Upper lobe of left lung (tissue), 6 donors: ENCODE measurements around the gene INSRR. TPM values are rescaled to one million over a fixed set of nuclear protein-coding genes. Genes with fewer than 3 reads are reported as not detected.

Experiments
- ATAC-seq, 2 donors: fragments of 200-7000 bp; cut with Tn5 transposase; one replicate each; pipeline ENCODE4 v1.9.1; 2022; ENCODE audit warnings: mild to moderate bottlenecking in 2 of 2, moderate library complexity in 2 of 2; ENCODE audit not compliant: low FRiP score in 2 of 2
- DNase-seq, 2 donors: peaks; one replicate each; pipeline ENCODE4 v3.0.0-alpha.2; 2019 to 2020
- H3K27ac ChIP-seq, 4 donors: fragments of 200-600 bp; sonication (generic); one replicate each; pipeline ENCODE4 v1.5.1; 2016 to 2019
- H3K27me3 ChIP-seq, 4 donors: fragments of 200-600 bp; sonication (generic); one replicate each; pipeline ENCODE4 v1.5.1; 2017 to 2019
- H3K36me3 ChIP-seq, 4 donors: fragments of 200-600 bp; sonication (generic); one replicate each; pipeline ENCODE4 v1.5.1; 2016 to 2019
- H3K4me1 ChIP-seq, 4 donors: fragments of 200-600 bp; sonication (generic); one replicate each; pipeline ENCODE4 v1.5.1; 2018 to 2019
- H3K4me3 ChIP-seq, 4 donors: fragments of 200-600 bp; sonication (generic); one replicate each; pipeline ENCODE4 v1.5.1; 2017 to 2019; ENCODE audit warnings: mild to moderate bottlenecking in 2 of 4, moderate library complexity in 1 of 4
- H3K9me3 ChIP-seq, 4 donors: fragments of 200-600 bp; sonication (generic); one replicate each; pipeline ENCODE4 v1.5.1; 2018 to 2019
- CTCF ChIP-seq, 6 experiments: fragments of 450-650 bp in 4 of 6; fragments of 200-600 bp in 2 of 6; sonication (generic) in 2 of 6; IDR thresholded peaks; one replicate each; pipeline ENCODE4 v1.5.1; 2016 to 2019; ENCODE audit warnings: antibody characterized with exemption in 6 of 6
- EP300 ChIP-seq, 4 donors: sonication (generic); formaldehyde crosslinking; IDR thresholded peaks; one replicate each; pipeline ENCODE4 v1.5.1; 2017; ENCODE audit warnings: antibody characterized with exemption in 4 of 4, control low read depth in 2 of 4
- POLR2A ChIP-seq, 4 donors: fragments of 450-650 bp; IDR thresholded peaks; one replicate each; pipeline ENCODE4 v1.5.1; 2016 to 2017; ENCODE audit warnings: antibody characterized with exemption in 4 of 4, mild to moderate bottlenecking in 2 of 4
- POLR2AphosphoS5 ChIP-seq, 2 donors: sonication (generic); formaldehyde crosslinking; IDR thresholded peaks; one replicate each; pipeline ENCODE4 v1.5.1; 2017; ENCODE audit warnings: antibody characterized with exemption in 2 of 2
- WGBS, 2 donors: methylation state at CpG; one replicate each; pipeline ENCODE4 v1.1.5; 2017 to 2018; 5-methylcytosine and 5-hydroxymethylcytosine counted together
- total RNA-seq, 6 donors: library from RNA; depleted of rRNA in 4 of 6; stranded (reverse); fragments of >200 nt in 4 of 6; gene quantifications; one replicate each; pipeline versions ENCODE4 v1.1.0 to v1.2.1, GENCODE V29; 2016 to 2021
- donor health status: DM: no; HTN: no; CAD: no; lungs with moderate emphysema.
- donor health status: DM: no; HTN: yes; CAD: no; lungs with severe emphysema.

The INSRR gene
- total RNA-seq, 6 donors from 2014 or later = 0.03 to 0.22 TPM; not detected in 4

DNA sequence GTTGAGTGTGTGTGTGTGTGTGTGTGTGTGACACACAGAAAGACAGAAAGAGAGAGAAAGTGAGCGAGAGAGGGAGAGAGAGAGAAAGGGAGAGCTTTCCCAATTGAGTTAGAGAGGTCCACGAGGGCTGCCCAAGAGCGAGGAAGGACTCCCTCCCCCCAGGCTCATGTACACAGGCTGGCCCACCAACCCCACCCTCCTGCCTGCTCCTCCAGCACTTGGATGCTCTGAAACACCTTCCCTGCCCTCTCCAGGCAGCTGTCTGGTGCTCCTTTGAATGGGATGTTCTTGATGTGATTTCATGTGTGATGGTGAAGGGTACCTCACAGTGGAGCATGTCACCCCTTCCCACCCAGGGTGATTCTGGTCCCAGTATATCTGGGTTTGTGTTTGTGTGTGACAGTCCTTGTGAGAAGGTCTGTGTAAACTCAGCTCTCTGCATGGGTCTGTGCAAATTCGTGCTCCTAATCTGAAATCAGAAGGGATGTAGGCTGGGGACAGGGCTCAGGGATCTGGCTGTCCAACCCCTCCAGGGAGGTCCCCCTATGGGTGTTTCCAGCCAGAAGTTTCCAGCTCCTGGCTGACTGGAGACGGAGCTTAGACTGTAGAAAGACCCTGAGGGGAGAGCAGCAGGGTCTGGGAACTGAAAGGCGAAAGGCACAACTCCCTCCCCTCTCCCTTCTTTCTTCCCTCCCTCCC lies 27.8 kb upstream of the INSRR start:
- DNase-seq = no peak
- ATAC-seq = no peak
- no peak overlapping the region for H3K27ac ChIP-seq
- H3K36me3 ChIP-seq = no peaks in the 10 kb centered on the region
- WGBS, 2 donors = 51 to 53% methylated on average over 5 to 6 of the region's 6 CpGs
- H3K4me3 ChIP-seq = no peak overlapping the region
- H3K27me3 ChIP-seq = no peaks in the 10 kb centered on the region
- TF ChIP-seq CTCF (IDR thresholded peaks at IDR 0.05) = no peak
- no peak for TF ChIP-seq POLR2A (IDR thresholded peaks at IDR 0.05)
- TF ChIP-seq EP300 (IDR thresholded peaks at IDR 0.05) = no peak
- TF ChIP-seq POLR2AphosphoS5 (IDR thresholded peaks at IDR 0.05) = no peak
- no peaks in the 10 kb centered on the region for H3K9me3 ChIP-seq
- H3K4me1 ChIP-seq = peaks cover 0 to 5% (median 0%) of the 10 kb centered on the region in 4 donors

- TF ChIP-seq POLR2A (IDR thresholded peaks at IDR 0.05) (no peak), EP300 (IDR thresholded peaks at IDR 0.05) (no peak), POLR2AphosphoS5 (IDR thresholded peaks at IDR 0.05) (no peak), CTCF (IDR thresholded peaks at IDR 0.05) (no peak)
- WGBS, 2 donors = 73 to 77% methylated on average over 12 to 13 of the region's 13 CpGs
- no peak for ATAC-seq
These were observed 27.0 kb upstream of the INSRR start for GRCh38 chr1:156885880-156886355.

GRCh38 chr1:156885314-156885713 lies 26.4 kb upstream of the INSRR start:
- H3K4me1 ChIP-seq = peaks cover 0 to 5% (median 0%) of the 10 kb centered on the region in 4 donors
- H3K27me3 ChIP-seq = no peaks in the 10 kb centered on the region
- H3K4me3 ChIP-seq = no peak overlapping the region
- no peaks in the 10 kb centered on the region for H3K9me3 ChIP-seq
- DNase-seq (no peak), ATAC-seq (no peak)
- WGBS, 2 donors = 36 to 53% methylated on average over 1 of the region's 1 CpG
- no peaks in the 10 kb centered on the region for H3K36me3 ChIP-seq
- H3K27ac ChIP-seq = no peak overlapping the region
- TF ChIP-seq POLR2A (IDR thresholded peaks at IDR 0.05) (no peak), POLR2AphosphoS5 (IDR thresholded peaks at IDR 0.05) (no peak), CTCF (IDR thresholded peaks at IDR 0.05) (no peak), EP300 (IDR thresholded peaks at IDR 0.05) (no peak)

More at GRCh38 chr1:156885880-156886355, 27.0 kb upstream of the INSRR start:
- Histone ChIP-seq H3K27me3 (no peaks in the 10 kb centered on the region), H3K4me1 (peaks cover 0 to 5% (median 0%) of the 10 kb centered on the region in 4 donors), H3K36me3 (no peaks in the 10 kb centered on the region), H3K4me3 (no peak overlapping the region), H3K9me3 (no peaks in the 10 kb centered on the region), H3K27ac (no peak overlapping the region)
- DNase-seq = peak in 1 of 2 donors; percentile 43

DNA sequence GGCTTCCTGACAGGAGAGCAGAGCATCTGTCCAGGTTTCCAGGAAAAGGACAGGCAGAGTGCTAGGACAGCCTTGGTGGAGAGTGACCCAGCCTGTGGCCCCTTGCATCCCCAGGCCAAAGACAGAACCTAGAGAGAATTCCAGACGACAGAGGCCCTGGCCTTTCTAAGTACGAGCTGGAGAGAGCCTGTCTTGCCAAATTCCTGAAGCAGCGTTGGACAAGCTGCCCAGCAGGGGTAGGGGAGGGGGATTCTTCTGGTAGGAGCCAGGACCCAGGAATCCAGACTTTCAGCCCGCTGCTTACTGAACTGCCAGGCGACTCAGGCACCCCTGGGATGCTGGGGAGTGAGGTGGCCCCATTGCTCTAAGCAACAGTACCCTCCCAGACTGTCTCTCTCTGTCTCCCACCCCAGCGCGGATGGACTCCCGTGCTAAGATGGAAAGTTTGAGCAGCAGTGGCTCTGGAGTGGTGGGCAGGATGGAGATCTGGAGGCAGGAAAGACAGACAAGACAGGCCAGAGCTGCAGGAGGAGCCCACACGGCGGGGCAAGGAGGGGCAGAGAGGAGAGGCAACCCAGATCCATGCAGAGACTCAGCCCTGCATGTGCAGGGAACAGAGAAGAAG lies 25.8 kb upstream of the INSRR start:
- Histone ChIP-seq H3K27me3 (no peaks in the 10 kb centered on the region), H3K4me3 (no peak overlapping the region), H3K36me3 (no peaks in the 10 kb centered on the region), H3K9me3 (no peaks in the 10 kb centered on the region), H3K4me1 (peaks cover 0 to 5% (median 0%) of the 10 kb centered on the region in 4 donors), H3K27ac (no peak overlapping the region)
- TF ChIP-seq POLR2AphosphoS5 (IDR thresholded peaks at IDR 0.05) = no peak
- no peak for TF ChIP-seq POLR2A (IDR thresholded peaks at IDR 0.05)
- no peak for TF ChIP-seq EP300 (IDR thresholded peaks at IDR 0.05)
- TF ChIP-seq CTCF (IDR thresholded peaks at IDR 0.05) = no peak
- 51 to 72% methylated on average over 7 of the region's 10 CpGs for WGBS, 2 donors
- DNase-seq (no peak), ATAC-seq (no peak)
